Neuronal stem cell (in vitro differentiated cells): ENCODE results near the gene GAN.
A peak's percentile ranks its signal among the peaks of the same experiment; 100 is the strongest.
"Not testable (repeated sequence)": the region's sequence is repeated elsewhere in the genome, so short reads cannot be mapped to it uniquely, and the experiment has no call there.

Source experiments
- DNase-seq: peaks from one replicate; pipeline ENCODE4 v3.0.0-alpha.2; 2013; ENCODE audit warnings: low spot score
- H2AFZ ChIP-seq: one replicate; pipeline ENCODE4 v1.6.1; 2013; ENCODE audit warnings: mild to moderate bottlenecking, low read length, inconsistent platforms
- H2AK5ac ChIP-seq: 2 replicates; pipeline ENCODE4 v1.6.1; 2013; ENCODE audit warnings: low read depth, mild to moderate bottlenecking, inconsistent platforms, low read length, moderate library complexity, mixed read lengths
- H2BK120ac ChIP-seq: 2 replicates; pipeline ENCODE4 v1.6.1; 2013; ENCODE audit warnings: low read depth, mild to moderate bottlenecking, inconsistent platforms, low read length, moderate library complexity, mixed read lengths
- H2BK12ac ChIP-seq: one replicate; pipeline ENCODE4 v1.6.1; 2013; ENCODE audit warnings: low read length, inconsistent platforms
- H2BK15ac ChIP-seq: 2 replicates; pipeline ENCODE4 v1.6.1; 2013; ENCODE audit warnings: mild to moderate bottlenecking, low read length, inconsistent platforms, mixed read lengths
- H2BK5ac ChIP-seq: one replicate; pipeline ENCODE4 v1.6.1; 2013; ENCODE audit warnings: inconsistent platforms, mild to moderate bottlenecking, low read length, moderate library complexity
- H3K14ac ChIP-seq: one replicate; pipeline ENCODE4 v1.6.1; 2013; ENCODE audit warnings: low read length, inconsistent platforms
- H3K18ac ChIP-seq: 2 replicates; pipeline ENCODE4 v1.6.1; 2013; ENCODE audit warnings: low read length, inconsistent platforms
- H3K23ac ChIP-seq: 2 replicates; pipeline ENCODE4 v1.6.1; 2013; ENCODE audit warnings: low read depth, mild to moderate bottlenecking, mixed read lengths, low read length, inconsistent platforms; ENCODE audit not compliant: poor library complexity
- H3K27ac ChIP-seq: replicated peaks from 3 replicates; pipeline ENCODE4 v1.5.1; 2013; ENCODE audit warnings: low read length, inconsistent platforms
- H3K27me3 ChIP-seq, 3 experiments: 2 replicates each; pipeline ENCODE4 v1.6.1; 2013; ENCODE audit warnings: low read length in 3 of 3, mild to moderate bottlenecking in 2 of 3, inconsistent platforms in 1 of 3, low read depth in 1 of 3, mixed read lengths in 1 of 3, moderate library complexity in 1 of 3; ENCODE audit not compliant: control insufficient read depth in 3 of 3, insufficient read depth in 3 of 3
- H3K36me3 ChIP-seq, 2 donors: replicated peaks in 1 of 2; 2 replicates each; pipeline ENCODE4 v1.6.1; 2013; ENCODE audit warnings: low read length in 2 of 2; ENCODE audit not compliant: control insufficient read depth in 2 of 2, insufficient read depth in 2 of 2
- H3K4ac ChIP-seq: 2 replicates; pipeline ENCODE4 v1.6.1; 2013; ENCODE audit warnings: inconsistent platforms, mild to moderate bottlenecking, low read length, moderate library complexity
- H3K4me1 ChIP-seq, 2 donors: 1 replicate in 1 of 2; 2 replicates in 1 of 2; pipeline ENCODE4 v1.6.1; 2013; ENCODE audit warnings: low read length in 2 of 2, low read depth in 1 of 2; ENCODE audit not compliant: control insufficient read depth in 2 of 2, insufficient read depth in 1 of 2
- H3K4me2 ChIP-seq: one replicate; pipeline ENCODE4 v1.6.1; 2013; ENCODE audit warnings: mild to moderate bottlenecking, low read length, inconsistent platforms; ENCODE audit not compliant: insufficient read depth, poor library complexity, severe bottlenecking
- H3K4me3 ChIP-seq, 2 donors: 2 replicates each; pipeline ENCODE4 v1.5.1; 2013; ENCODE audit warnings: low read length in 2 of 2, mild to moderate bottlenecking in 2 of 2, inconsistent platforms in 1 of 2, moderate library complexity in 1 of 2
- H3K79me1 ChIP-seq: one replicate; pipeline ENCODE4 v1.6.1; 2013; ENCODE audit warnings: low read depth, mild to moderate bottlenecking, inconsistent platforms, low read length, moderate library complexity
- H3K9ac ChIP-seq: one replicate; pipeline ENCODE4 v1.6.1; 2013; ENCODE audit warnings: mild to moderate bottlenecking, low read depth, low read length, inconsistent platforms; ENCODE audit not compliant: poor library complexity
- H3K9me3 ChIP-seq, 2 donors: replicated peaks in 1 of 2; 2 replicates each; pipeline versions ENCODE3 to v1.6.1; 2013; ENCODE audit warnings: low read length in 2 of 2, mild to moderate bottlenecking in 2 of 2, inconsistent platforms in 1 of 2, low read depth in 1 of 2, mixed read lengths in 1 of 2, moderate library complexity in 1 of 2; ENCODE audit not compliant: control insufficient read depth in 2 of 2, insufficient read depth in 1 of 2
- H4K8ac ChIP-seq: one replicate; pipeline ENCODE4 v1.6.1; 2013; ENCODE audit warnings: low read depth, mild to moderate bottlenecking, inconsistent platforms, low read length, moderate library complexity
- H4K91ac ChIP-seq: one replicate; pipeline ENCODE4 v1.6.1; 2013; ENCODE audit warnings: low read length, low read depth, mild to moderate bottlenecking, inconsistent platforms; ENCODE audit not compliant: poor library complexity
- WGBS, 2 donors: extraction: QIAGEN DNeasy Blood & Tissue Kit; methylation state at CpG; one replicate each; pipeline ENCODE4 v1.1.7; 2013; ENCODE audit warnings: missing lambda C conversion rate in 2 of 2, mixed read lengths in 1 of 2; ENCODE audit not compliant: insufficient read length in 2 of 2, insufficient replicate concordance in 1 of 2; ENCODE audit errors: extremely low coverage in 2 of 2; 5-methylcytosine and 5-hydroxymethylcytosine counted together

The GAN gene

GRCh38 chr16:81422153-81422552, 107.4 kb downstream of the GAN start:
- H3K18ac ChIP-seq, H3K79me1 ChIP-seq, H3K36me3 ChIP-seq, H3K4me2 ChIP-seq, H3K9me3 ChIP-seq, H2AFZ ChIP-seq, H3K14ac ChIP-seq, H2BK5ac ChIP-seq, H2BK12ac ChIP-seq, H2BK120ac ChIP-seq, DNase-seq, H4K91ac ChIP-seq, H2AK5ac ChIP-seq, H3K27ac ChIP-seq, H3K4me1 ChIP-seq, H4K8ac ChIP-seq, H3K23ac ChIP-seq, H3K4ac ChIP-seq, H2BK15ac ChIP-seq, H3K4me3 ChIP-seq, H3K27me3 ChIP-seq, H3K9ac ChIP-seq: not testable (repeated sequence)
- no CpG with 5 or more reads among the region's 7 CpGs for WGBS, 2 donors

DNA sequence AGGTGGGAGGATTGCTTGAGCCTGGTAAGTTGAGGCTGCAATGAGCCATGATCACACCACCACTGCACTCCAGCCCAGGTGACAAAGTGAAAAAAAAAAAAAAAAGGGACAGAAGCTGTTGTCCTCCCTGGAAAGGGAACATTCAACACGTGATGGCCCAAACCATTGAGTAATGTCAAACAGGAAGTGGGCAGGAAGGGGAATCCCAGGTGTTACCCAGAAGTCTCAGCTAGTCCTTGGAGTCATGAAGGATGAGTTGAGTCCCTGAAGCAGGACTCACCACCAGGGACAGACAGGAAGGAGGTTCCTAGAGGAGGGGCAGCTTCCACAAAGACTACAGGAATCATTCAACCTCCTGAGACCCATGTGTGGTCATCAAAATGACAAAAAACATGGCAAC, 110.0 kb downstream of the GAN start:
- no peak overlapping the region for H2BK5ac ChIP-seq
- no peak overlapping the region for H3K9ac ChIP-seq
- H2BK15ac ChIP-seq: no peak overlapping the region
- H3K23ac ChIP-seq: no peak overlapping the region
- no peak overlapping the region for H3K4me2 ChIP-seq
- no peak overlapping the region for H2BK12ac ChIP-seq
- H2BK120ac ChIP-seq: no peak overlapping the region
- H3K14ac ChIP-seq: no peak overlapping the region
- H3K36me3 ChIP-seq: no peaks in the 10 kb centered on the region
- no peak overlapping the region for H3K4me3 ChIP-seq
- no peak overlapping the region for H4K91ac ChIP-seq
- H2AK5ac ChIP-seq: no peak overlapping the region
- peaks cover 0 to 3% (median 2%) of the 10 kb centered on the region in 3 experiments for H3K27me3 ChIP-seq
- H3K4ac ChIP-seq: no peak overlapping the region
- peaks cover 0 to 4% of the 10 kb centered on the region in 2 donors for H3K4me1 ChIP-seq
- no peak overlapping the region for H2AFZ ChIP-seq
- no CpG with 5 or more reads among the region's 1 CpG for WGBS, 2 donors
- DNase-seq: no peak
- no peak overlapping the region for H3K27ac ChIP-seq
- no peaks in the 10 kb centered on the region for H3K79me1 ChIP-seq
- peaks cover 0 to 2% of the 10 kb centered on the region in 2 donors for H3K9me3 ChIP-seq
- no peak overlapping the region for H4K8ac ChIP-seq
- no peak overlapping the region for H3K18ac ChIP-seq

DNA sequence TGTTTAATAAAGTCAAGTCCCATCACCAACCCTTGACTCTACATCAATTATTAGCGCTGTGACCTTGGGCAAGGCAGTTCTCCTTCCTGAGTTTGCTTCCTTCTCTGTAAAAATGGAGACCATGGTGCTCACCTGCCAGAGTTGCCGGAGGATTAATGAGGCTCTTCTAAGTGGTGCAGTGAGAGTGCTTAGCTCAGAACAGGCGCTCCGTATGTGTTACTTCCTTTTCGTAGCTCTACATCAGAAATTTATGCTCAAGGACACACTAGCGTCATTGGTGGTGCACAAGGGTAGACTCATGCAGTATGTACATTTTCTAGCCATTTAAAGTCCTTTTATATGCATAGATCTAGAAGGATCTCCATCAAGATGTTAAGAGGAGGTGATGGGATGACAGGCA, 112.5 kb downstream of the GAN start:
- no CpG with 5 or more reads among the region's 6 CpGs for WGBS, 2 donors
- H3K18ac ChIP-seq: no peak overlapping the region
- DNase-seq: no peak
- no peak overlapping the region for H2BK12ac ChIP-seq
- no peak overlapping the region for H3K4me3 ChIP-seq
- H3K4me2 ChIP-seq: no peak overlapping the region
- H3K79me1 ChIP-seq: no peaks in the 10 kb centered on the region
- H2AK5ac ChIP-seq: no peak overlapping the region
- H3K27ac ChIP-seq: no peak overlapping the region
- peaks cover 0 to 3% (median 2%) of the 10 kb centered on the region in 3 experiments for H3K27me3 ChIP-seq
- H4K91ac ChIP-seq: no peak overlapping the region
- peak overlapping the region; percentile 13 for H2AFZ ChIP-seq
- no peak overlapping the region for H4K8ac ChIP-seq
- H3K4ac ChIP-seq: no peak overlapping the region
- peaks cover 8 to 10% of the 10 kb centered on the region in 2 donors for H3K4me1 ChIP-seq
- no peak overlapping the region for H3K9ac ChIP-seq
- no peak overlapping the region for H3K23ac ChIP-seq
- H2BK15ac ChIP-seq: no peak overlapping the region
- H3K36me3 ChIP-seq: no peaks in the 10 kb centered on the region
- H3K14ac ChIP-seq: no peak overlapping the region
- no peak overlapping the region for H2BK120ac ChIP-seq
- H3K9me3 ChIP-seq: peaks cover 0 to 2% of the 10 kb centered on the region in 2 donors
- no peak overlapping the region for H2BK5ac ChIP-seq

- Histone ChIP-seq H3K27me3 (peaks cover 0 to 3% (median 2%) of the 10 kb centered on the region in 3 experiments), H3K79me1 (no peaks in the 10 kb centered on the region), H2AFZ (peak overlapping the region; percentile 68), H3K9me3 (peaks cover 0 to 2% of the 10 kb centered on the region in 2 donors), H3K4me3 (no peak overlapping the region), H3K14ac (peak overlapping the region; percentile 1), H2BK12ac (no peak overlapping the region), H4K91ac (no peak overlapping the region), H3K27ac (no peak overlapping the region), H4K8ac (no peak overlapping the region), H2BK15ac (no peak overlapping the region), H2BK5ac (no peak overlapping the region), H3K4me1 (peaks cover 10 to 16% of the 10 kb centered on the region in 2 donors), H3K9ac (no peak overlapping the region), H3K4ac (no peak overlapping the region), H3K36me3 (no peaks in the 10 kb centered on the region), H2AK5ac (no peak overlapping the region), H3K23ac (no peak overlapping the region), H3K18ac (peak overlapping the region; percentile 81), H2BK120ac (no peak overlapping the region), H3K4me2 (no peak overlapping the region)
- no peak for DNase-seq
- WGBS, 2 donors: no CpG with 5 or more reads among the region's 3 CpGs
These were observed 114.3 kb downstream of the GAN start for GRCh38 chr16:81429045-81429521.
